Measurements from ENCODE around the gene GUCA2B.

- no peak for TF ChIP-seq CTCF (IDR thresholded peaks at IDR 0.05; ENCODE audit: low read depth, low read length, missing input control)
- TF ChIP-seq RXRA (IDR thresholded peaks at IDR 0.05): no peak
- TF ChIP-seq YY1 (IDR thresholded peaks at IDR 0.05): no peak
- TF ChIP-seq EGR1 (IDR thresholded peaks at IDR 0.05; ENCODE audit: low read depth in 2 of 2): no peak
- no peak for TF ChIP-seq MAX (IDR thresholded peaks at IDR 0.05)
- no peak for TF ChIP-seq GABPA (IDR thresholded peaks at IDR 0.05 in 1 of 2, conservative IDR thresholded peaks at IDR 0.05 in 1 of 2)
- no peak for TF ChIP-seq SP1 (IDR thresholded peaks at IDR 0.05)
- TF ChIP-seq TAF1 (conservative IDR thresholded peaks at IDR 0.05): no peak
- TF ChIP-seq ATF3 (IDR thresholded peaks at IDR 0.05): no peak
- TF ChIP-seq REST (IDR thresholded peaks at IDR 0.05): no peak
- no peak for TF ChIP-seq FOXA1 (IDR thresholded peaks at IDR 0.05)
- TF ChIP-seq JUND (IDR thresholded peaks at IDR 0.05): no peak
- no peak for TF ChIP-seq RAD21 (IDR thresholded peaks at IDR 0.05)
Observed at GRCh38 chr1:42127767-42128166, 25.4 kb upstream of the GUCA2B start.

Measured in liver (tissue), 3 donors.